Nephron (organoid): ENCODE measurements around the gene TBCD.

Source experiments
- H3K27ac Mint-ChIP-seq, 3 experiments: 2 replicates each; pipeline ENCODE4 v1.8.0; 2020; ENCODE audit warnings: mixed read lengths in 3 of 3, mild to moderate bottlenecking in 2 of 3, moderate library complexity in 1 of 3
- H3K27me3 Mint-ChIP-seq: 2 replicates; pipeline ENCODE4 v1.8.0; 2021; ENCODE audit warnings: low read depth, mild to moderate bottlenecking, moderate library complexity, mixed read lengths
- H3K36me3 Mint-ChIP-seq: 2 replicates; pipeline ENCODE4 v1.8.0; 2020; ENCODE audit warnings: low read depth, mixed read lengths
- H3K4me1 Mint-ChIP-seq: 2 replicates; pipeline ENCODE4 v1.8.0; 2020; ENCODE audit warnings: mixed read lengths
- H3K4me3 Mint-ChIP-seq, 3 experiments: 2 replicates each; pipeline ENCODE4 v1.8.0; 2020; ENCODE audit warnings: mild to moderate bottlenecking in 3 of 3, mixed read lengths in 3 of 3, moderate library complexity in 2 of 3
- H3K9me3 Mint-ChIP-seq: 2 replicates; pipeline ENCODE4 v1.8.0; 2020; ENCODE audit warnings: mixed read lengths
- CTCF ChIP-seq, 3 experiments: fragments of 200-600 bp; sonication (generic); IDR thresholded peaks; one replicate each; pipeline ENCODE4 v1.5.0; 2021; ENCODE audit warnings: antibody characterized with exemption in 3 of 3; ENCODE audit not compliant: unreplicated experiment in 3 of 3

Gene TBCD

GRCh38 chr17:82753201-82753464, 1.3 kb downstream of the TBCD start:
- H3K9me3 Mint-ChIP-seq: peaks cover 4% of the 10 kb centered on the region
- no peak for TF ChIP-seq CTCF (IDR thresholded peaks at IDR 0.05; ENCODE audit: unreplicated experiment in 3 of 3)
- peak overlapping the region; percentile 75 to 90 (median 82) for H3K4me3 Mint-ChIP-seq
- H3K27ac Mint-ChIP-seq: peak overlapping the region in 2 of 3 experiments; percentile 54 to 64
- H3K4me1 Mint-ChIP-seq: peaks cover 28% of the 10 kb centered on the region
- H3K27me3 Mint-ChIP-seq: peaks cover 6% of the 10 kb centered on the region
- peaks cover 11% of the 10 kb centered on the region for H3K36me3 Mint-ChIP-seq

- Mint-ChIP-seq H3K27me3 (peaks cover 6% of the 10 kb centered on the region), H3K4me3 (peak overlapping the region; percentile 75 to 87 (median 82)), H3K4me1 (peaks cover 28% of the 10 kb centered on the region), H3K27ac (peak overlapping the region; percentile 83 to 89 (median 83)), H3K36me3 (peaks cover 5% of the 10 kb centered on the region), H3K9me3 (no peaks in the 10 kb centered on the region)
- no peak for TF ChIP-seq CTCF (IDR thresholded peaks at IDR 0.05; ENCODE audit: unreplicated experiment in 3 of 3)
Observed at GRCh38 chr17:82754297-82755208, 2.7 kb downstream of the TBCD start.

GRCh38 chr17:82756166-82756565, 4.3 kb downstream of the TBCD start:
- Mint-ChIP-seq H3K27ac (no peak overlapping the region), H3K9me3 (no peaks in the 10 kb centered on the region), H3K4me1 (peaks cover 28% of the 10 kb centered on the region), H3K27me3 (no peaks in the 10 kb centered on the region), H3K36me3 (peaks cover 12% of the 10 kb centered on the region), H3K4me3 (peak overlapping the region in 1 of 3 experiments; percentile 13)
- no peak for TF ChIP-seq CTCF (IDR thresholded peaks at IDR 0.05; ENCODE audit: unreplicated experiment in 3 of 3)

- Mint-ChIP-seq H3K27ac (no peak overlapping the region), H3K4me1 (no peaks in the 10 kb centered on the region), H3K9me3 (no peaks in the 10 kb centered on the region), H3K27me3 (no peaks in the 10 kb centered on the region), H3K36me3 (peaks cover 60% of the 10 kb centered on the region), H3K4me3 (no peak overlapping the region)
- TF ChIP-seq CTCF (IDR thresholded peaks at IDR 0.05; ENCODE audit: unreplicated experiment in 3 of 3): no peak
Observed at GRCh38 chr17:82765371-82765770, 13.5 kb downstream of the TBCD start.

- H3K36me3 Mint-ChIP-seq: peaks cover 55% of the 10 kb centered on the region
- TF ChIP-seq CTCF (IDR thresholded peaks at IDR 0.05; ENCODE audit: unreplicated experiment in 3 of 3): peak; percentile 40 to 58 (median 44)
- H3K9me3 Mint-ChIP-seq: no peaks in the 10 kb centered on the region
- no peaks in the 10 kb centered on the region for H3K27me3 Mint-ChIP-seq
- no peak overlapping the region for H3K4me3 Mint-ChIP-seq
- H3K4me1 Mint-ChIP-seq: no peaks in the 10 kb centered on the region
- no peak overlapping the region for H3K27ac Mint-ChIP-seq
Observed at GRCh38 chr17:82767041-82767754, 15.3 kb downstream of the TBCD start.
